Ovary (tissue), 9 donors: ENCODE data around the gene ACVR1. TPM values are rescaled to one million over a fixed set of nuclear protein-coding genes. Genes with fewer than 3 reads are reported as not detected.

ENCODE experiments used
- DNase-seq, 5 donors: peaks; one replicate each; pipeline ENCODE4 v3.0.0-alpha.2; 2019 to 2020
- H3K27ac ChIP-seq, 2 donors: fragments of 200-600 bp; one replicate each; pipeline versions ENCODE4 v1.5.1 to v1.8.0; 2019 to 2022
- H3K27me3 ChIP-seq: fragments of 200-600 bp; one replicate; pipeline ENCODE4 v1.8.0; 2022
- H3K36me3 ChIP-seq: fragments of 200-600 bp; sonication (generic); one replicate; pipeline ENCODE4 v1.5.1; 2019
- H3K4me1 ChIP-seq: one replicate; pipeline ENCODE4 v1.8.1; 2013; ENCODE audit warnings: mild to moderate bottlenecking, moderate library complexity; ENCODE audit not compliant: insufficient read depth
- H3K4me3 ChIP-seq: fragments of 200-600 bp; sonication (generic); one replicate; pipeline ENCODE4 v1.5.1; 2017
- H3K9me3 ChIP-seq, 2 donors: fragments of 200-600 bp in 1 of 2; sonication (generic) in 1 of 2; one replicate each; pipeline versions ENCODE4 v1.5.1 to v1.8.1; 2013 to 2019; ENCODE audit warnings: mild to moderate bottlenecking in 1 of 2, moderate library complexity in 1 of 2
- EP300 ChIP-seq: sonication (generic); formaldehyde crosslinking; IDR thresholded peaks from one replicate; pipeline ENCODE4 v1.6.1; 2017; ENCODE audit warnings: antibody characterized with exemption
- POLR2A ChIP-seq: fragments of 450-650 bp; IDR thresholded peaks from one replicate; pipeline ENCODE4 v1.6.1; 2017; ENCODE audit warnings: antibody characterized with exemption, mild to moderate bottlenecking, moderate library complexity
- WGBS, 3 donors: extraction: QIAGEN DNeasy Blood & Tissue Kit in 1 of 3; methylation state at CpG; one replicate each; pipeline versions ENCODE4 v1.1.5 to v1.1.7; 2013 to 2017; 5-methylcytosine and 5-hydroxymethylcytosine counted together
- intact Hi-C, 4 donors: fragments of 100-400 bp; cut with DNase I; formaldehyde crosslinking; loops; one replicate each; pipeline versions ENCODE4 v1.11.0 to v1.15.1; 2022 to 2023
- polyA plus RNA-seq, 2 donors: library from polyadenylated mRNA; stranded (reverse); fragments of 200-250 nt in 1 of 2; fragments of 350-450 nt in 1 of 2; fragmentation: Illumina TruSeq in 1 of 2; extraction: RNeasy Lipid Tissue Mini Kit (QIAGEN cat#74804) in 1 of 2; gene quantifications; one replicate each; pipeline ENCODE4 v1.2.3, GENCODE V29; 2013 to 2014
- total RNA-seq, 7 donors: library from RNA; depleted of rRNA in 2 of 7; stranded (reverse); fragments of >200 nt in 2 of 7; fragmentation: NEBNext Ultra II Directional in 3 of 7; extraction: Animal tissue kit (Norgen Biotek cat#: 25700) in 3 of 7; gene quantifications; one replicate each; pipeline versions ENCODE4 v1.1.0 to v1.2.4, GENCODE V29; 2016 to 2023
- TF ChIP-seq, protein P1 (sequence below), 3 donors: fragments of 450-650 bp in 2 of 3; fragments of 200-600 bp in 1 of 3; IDR thresholded peaks; one replicate each; pipeline versions ENCODE4 v1.5.1 to v1.8.0; 2016 to 2022; ENCODE audit warnings: antibody characterized with exemption in 3 of 3, mild to moderate bottlenecking in 1 of 3
- donor health status: DM: no; HTN: no; CAD: no; lungs with moderate emphysema.
- donor health status: DM: no; HTN: no; CAD: no.
- donor health status: Bipolar disorder and iron deficiency.
- donor health status: DM: yes; HTN: yes; CAD: no.
- donor health status: DM: no; HTN: no; CAD: no.
- donor health status: DM: yes; HTN: yes; CAD: no.

Gene ACVR1
- total and polyA plus RNA-seq, 9 donors: 23.4 to 51.2 (median 30.4) TPM

DNA sequence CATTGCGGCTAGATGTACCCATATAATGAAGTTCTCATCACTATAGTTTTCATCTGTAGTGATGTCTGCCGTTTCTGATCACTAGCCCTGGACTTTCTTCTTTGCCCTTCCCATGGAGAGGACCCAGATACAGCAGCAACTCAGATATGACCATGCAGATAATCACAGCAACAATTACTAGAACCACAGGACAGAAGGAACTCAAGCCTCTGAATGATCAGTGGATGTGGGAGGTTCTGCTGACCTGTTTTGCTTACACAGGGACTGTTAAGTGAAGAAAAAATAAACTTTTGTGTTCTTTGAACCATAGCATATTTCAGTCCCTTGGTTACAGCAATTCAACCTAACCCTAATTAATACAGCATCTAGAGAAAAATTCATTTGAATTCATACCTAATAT, 62.7 kb downstream of the ACVR1 start:
- H3K4me3 ChIP-seq: no peak overlapping the region
- 89 to 99% (median 94%) methylated on average over 2 of the region's 2 CpGs for WGBS, 3 donors
- no peak for DNase-seq
- no peaks in the 10 kb centered on the region for H3K9me3 ChIP-seq
- TF ChIP-seq EP300: no peak
- TF ChIP-seq POLR2A: no peak
- TF ChIP-seq, protein P1, sequence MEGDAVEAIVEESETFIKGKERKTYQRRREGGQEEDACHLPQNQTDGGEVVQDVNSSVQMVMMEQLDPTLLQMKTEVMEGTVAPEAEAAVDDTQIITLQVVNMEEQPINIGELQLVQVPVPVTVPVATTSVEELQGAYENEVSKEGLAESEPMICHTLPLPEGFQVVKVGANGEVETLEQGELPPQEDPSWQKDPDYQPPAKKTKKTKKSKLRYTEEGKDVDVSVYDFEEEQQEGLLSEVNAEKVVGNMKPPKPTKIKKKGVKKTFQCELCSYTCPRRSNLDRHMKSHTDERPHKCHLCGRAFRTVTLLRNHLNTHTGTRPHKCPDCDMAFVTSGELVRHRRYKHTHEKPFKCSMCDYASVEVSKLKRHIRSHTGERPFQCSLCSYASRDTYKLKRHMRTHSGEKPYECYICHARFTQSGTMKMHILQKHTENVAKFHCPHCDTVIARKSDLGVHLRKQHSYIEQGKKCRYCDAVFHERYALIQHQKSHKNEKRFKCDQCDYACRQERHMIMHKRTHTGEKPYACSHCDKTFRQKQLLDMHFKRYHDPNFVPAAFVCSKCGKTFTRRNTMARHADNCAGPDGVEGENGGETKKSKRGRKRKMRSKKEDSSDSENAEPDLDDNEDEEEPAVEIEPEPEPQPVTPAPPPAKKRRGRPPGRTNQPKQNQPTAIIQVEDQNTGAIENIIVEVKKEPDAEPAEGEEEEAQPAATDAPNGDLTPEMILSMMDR (IDR thresholded peaks at IDR 0.05): no peak
- intact Hi-C loops: no loop called here
- no peaks in the 10 kb centered on the region for H3K36me3 ChIP-seq
- peaks cover 4% of the 10 kb centered on the region for H3K4me1 ChIP-seq
- no peak overlapping the region for H3K27ac ChIP-seq
- H3K27me3 ChIP-seq: no peaks in the 10 kb centered on the region

DNA sequence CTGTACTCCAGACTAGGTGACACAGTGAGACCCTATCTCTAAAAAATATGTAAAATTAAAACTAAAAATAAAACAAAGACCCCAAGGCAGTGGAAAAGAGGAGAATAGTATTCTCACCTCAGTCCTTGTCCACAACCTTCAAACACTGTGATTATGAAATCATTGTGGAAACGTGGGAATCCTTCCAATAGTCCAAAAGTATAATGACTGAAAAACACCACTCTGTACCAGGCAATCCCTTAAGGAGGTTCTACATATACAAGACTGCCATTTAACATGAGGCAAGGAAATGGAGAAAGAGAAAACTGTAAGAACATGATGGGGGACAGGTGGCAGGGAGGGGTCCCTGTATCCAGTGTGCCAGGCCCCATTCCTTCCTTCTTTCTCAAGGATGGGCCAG, 66.1 kb downstream of the ACVR1 start:
- Histone ChIP-seq H3K4me3 (no peak overlapping the region), H3K36me3 (no peaks in the 10 kb centered on the region), H3K27ac (no peak overlapping the region), H3K27me3 (no peaks in the 10 kb centered on the region), H3K9me3 (no peaks in the 10 kb centered on the region), H3K4me1 (peaks cover 4% of the 10 kb centered on the region)
- intact Hi-C loops: no loop called here
- TF ChIP-seq POLR2A (no peak), EP300 (no peak)
- TF ChIP-seq, protein P1 (IDR thresholded peaks at IDR 0.05): no peak
- no peak for DNase-seq
- WGBS, 3 donors: 14 to 38% (median 35%) methylated on average over 1 of the region's 1 CpG

- Histone ChIP-seq H3K9me3 (no peaks in the 10 kb centered on the region), H3K27me3 (no peaks in the 10 kb centered on the region), H3K36me3 (no peaks in the 10 kb centered on the region), H3K4me1 (peaks cover 4% of the 10 kb centered on the region), H3K27ac (no peak overlapping the region), H3K4me3 (no peak overlapping the region)
- TF ChIP-seq, protein P1 (IDR thresholded peaks at IDR 0.05): no peak
- TF ChIP-seq POLR2A: no peak
- intact Hi-C loops: no loop called here
- no peak for DNase-seq
- 30 to 35% (median 32%) methylated on average over 4 of the region's 4 CpGs for WGBS, 3 donors
These were observed 66.9 kb downstream of the ACVR1 start for GRCh38 chr2:157809212-157809611.

DNA sequence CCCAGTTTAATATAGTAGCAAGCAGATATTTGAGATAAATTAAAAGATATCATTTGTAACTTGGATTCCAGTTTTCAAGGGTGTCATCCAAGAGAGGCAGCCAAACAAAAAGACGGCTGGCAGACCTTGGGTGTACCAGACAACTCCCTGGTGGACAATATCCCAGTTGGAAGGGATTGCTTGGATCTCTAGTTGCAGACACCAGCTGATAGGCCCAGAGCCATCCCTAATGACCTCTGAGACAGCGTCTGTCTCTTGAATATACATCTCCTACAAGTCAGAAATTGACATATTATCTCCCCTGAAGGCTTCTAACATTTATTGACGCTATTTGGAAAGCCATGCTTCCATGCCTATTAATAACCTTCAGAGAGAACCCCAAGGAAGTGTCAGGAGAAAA, 67.7 kb downstream of the ACVR1 start:
- Histone ChIP-seq H3K36me3 (no peaks in the 10 kb centered on the region), H3K4me1 (peaks cover 4% of the 10 kb centered on the region), H3K27me3 (no peaks in the 10 kb centered on the region), H3K27ac (no peak overlapping the region), H3K4me3 (no peak overlapping the region), H3K9me3 (no peaks in the 10 kb centered on the region)
- 68 to 89% (median 79%) methylated on average over 3 of the region's 3 CpGs for WGBS, 3 donors
- TF ChIP-seq, protein P1 (IDR thresholded peaks at IDR 0.05): no peak
- no peak for TF ChIP-seq EP300
- TF ChIP-seq POLR2A: no peak
- intact Hi-C loops: no loop called here
- no peak for DNase-seq
